Stimulated activated CD4-positive, alpha-beta T cell treated with anti-CD3 and anti-CD28 coated beads, Interleukin-15, amount 100 ng/mL, for 1 hour (primary cell): Measurements from ENCODE around the gene STMN3.
"Not testable (repeated sequence)": the region's sequence is repeated elsewhere in the genome, so short reads cannot be mapped to it uniquely, and the experiment has no call there.

Experiments used
- DNase-seq, 2 donors: peaks; one replicate each; pipeline ENCODE4 v3.0.0-alpha.2; 2020; ENCODE audit warnings: low read depth in 1 of 2, low spot score in 1 of 2

Gene STMN3

DNA sequence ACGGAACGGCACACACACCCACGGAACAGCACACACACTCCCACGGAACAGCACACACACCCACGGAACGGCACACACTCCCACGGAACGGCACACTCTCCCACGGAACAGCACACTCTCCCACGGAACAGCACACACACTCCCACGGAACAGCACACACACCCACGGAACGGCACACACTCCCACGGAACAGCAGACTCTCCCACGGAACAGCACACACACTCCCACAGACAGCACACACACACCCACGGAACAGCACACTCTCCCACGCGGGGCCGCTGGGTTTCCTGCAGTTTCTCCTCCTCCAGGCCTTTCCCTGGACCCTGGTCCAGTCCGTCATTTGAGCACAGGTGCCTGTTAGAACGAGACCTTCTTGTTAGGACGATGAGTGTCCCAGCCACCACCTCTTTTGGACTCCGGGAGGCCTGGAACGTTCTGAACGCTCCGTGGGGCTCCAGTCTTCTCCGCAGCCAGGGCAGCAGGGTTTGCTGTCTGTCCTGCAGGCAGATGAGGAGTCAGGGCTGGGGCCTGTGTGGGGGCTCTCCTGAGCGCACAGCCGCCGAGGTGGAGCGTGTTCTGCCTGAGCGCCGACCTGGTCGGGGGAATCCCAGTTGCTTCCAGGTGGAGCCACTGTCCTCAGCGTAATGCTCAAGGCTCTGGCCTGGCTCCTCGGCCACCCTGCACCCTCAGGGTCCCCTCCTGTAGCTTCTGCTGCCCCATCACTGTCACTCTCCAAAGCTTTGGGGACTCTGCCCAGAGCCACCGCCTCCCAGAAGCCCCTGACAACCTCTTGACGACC, 25.6 kb upstream of the STMN3 start:
- DNase-seq, result no peak

DNA sequence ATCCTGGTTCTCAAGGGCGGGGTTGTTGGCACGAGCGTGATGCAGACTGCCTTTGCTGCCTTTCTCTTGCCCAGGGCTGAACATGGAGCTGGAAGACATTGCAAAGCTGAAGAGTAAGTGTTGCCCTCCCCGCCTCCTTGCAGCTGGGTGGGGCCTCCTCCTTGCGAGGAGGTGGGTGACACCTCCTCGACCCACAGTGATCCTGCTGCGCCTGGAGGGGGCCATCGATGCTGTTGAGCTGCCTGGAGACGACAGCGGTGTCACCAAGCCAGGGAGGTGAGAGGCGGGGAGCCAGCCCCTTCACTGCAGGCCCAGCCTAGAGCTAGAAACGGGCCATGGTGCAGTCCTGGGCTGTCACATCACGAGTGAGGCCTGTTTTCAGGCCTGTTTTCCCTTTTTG, 24.8 kb upstream of the STMN3 start:
- DNase-seq, result no peak

- DNase-seq, result no peak
Measured at GRCh38 chr20:63675681-63676368, 22.6 kb upstream of the STMN3 start.

DNA sequence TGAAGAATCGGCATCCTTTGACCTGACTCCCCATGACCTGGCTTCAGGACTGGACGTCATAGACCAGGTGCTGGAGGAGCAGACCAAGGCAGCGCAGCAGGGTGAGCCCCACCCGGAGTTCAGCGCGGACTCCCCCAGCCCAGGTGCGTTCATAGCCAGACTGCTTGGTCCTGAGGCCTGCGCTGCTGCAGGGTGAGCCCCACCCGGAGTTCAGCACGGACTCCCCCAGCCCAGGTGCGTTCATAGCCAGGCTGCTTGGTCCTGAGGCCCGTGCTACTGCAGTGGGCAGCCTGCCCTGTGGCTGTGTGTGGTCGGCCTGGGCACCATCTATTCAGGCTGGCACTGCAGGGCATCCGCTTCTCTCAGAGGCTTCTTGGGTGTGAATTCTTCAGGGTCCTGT, 20.7 kb upstream of the STMN3 start:
- no peak for DNase-seq

- DNase-seq, result no peak
Measured at GRCh38 chr20:63672666-63673065, 19.4 kb upstream of the STMN3 start.

DNA sequence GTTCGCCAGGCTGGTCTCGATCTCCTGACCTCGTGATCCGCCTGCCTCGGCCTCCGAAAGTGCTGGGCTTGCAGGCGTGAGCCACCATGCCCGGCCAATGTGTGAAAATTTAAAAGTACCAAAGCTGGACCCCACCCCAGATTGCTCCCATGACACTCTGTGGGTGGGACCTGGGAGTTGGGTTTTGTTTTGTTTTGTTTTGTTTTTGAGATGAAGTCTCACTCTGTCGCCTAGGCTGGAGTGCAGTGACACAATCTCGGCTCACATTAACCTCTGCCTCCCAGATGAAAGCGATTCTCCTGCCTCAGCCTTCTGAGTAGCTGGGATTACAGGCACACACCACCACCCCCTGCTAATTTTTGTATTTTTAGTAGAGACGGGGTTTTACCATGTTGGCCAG, 18.5 kb upstream of the STMN3 start:
- not testable (repeated sequence) for DNase-seq

- no peak for DNase-seq
Measured at GRCh38 chr20:63668351-63668750, 15.1 kb upstream of the STMN3 start.

GRCh38 chr20:63667858-63668257, 14.6 kb upstream of the STMN3 start:
- DNase-seq, result no peak

DNA sequence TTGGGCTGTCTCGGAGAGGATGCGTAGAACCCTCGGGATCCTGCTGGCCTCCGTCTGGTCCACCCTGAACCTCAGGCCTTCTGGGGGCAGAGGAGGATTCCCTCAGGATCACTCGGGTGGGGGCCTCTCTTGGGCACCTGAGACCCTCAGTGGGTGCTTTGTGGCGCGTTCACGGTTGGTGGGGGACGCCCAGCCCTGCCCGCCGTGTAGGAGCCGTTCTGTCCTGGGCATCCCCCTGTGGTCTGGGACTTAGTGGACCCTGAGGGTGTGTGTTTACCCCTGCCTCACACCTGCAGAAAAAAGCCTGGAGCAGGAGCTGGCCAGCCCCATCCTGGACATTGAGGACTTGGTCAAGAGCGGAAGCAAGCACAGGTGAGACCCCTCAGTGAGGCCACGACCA, 12.5 kb upstream of the STMN3 start:
- no peak for DNase-seq

DNA sequence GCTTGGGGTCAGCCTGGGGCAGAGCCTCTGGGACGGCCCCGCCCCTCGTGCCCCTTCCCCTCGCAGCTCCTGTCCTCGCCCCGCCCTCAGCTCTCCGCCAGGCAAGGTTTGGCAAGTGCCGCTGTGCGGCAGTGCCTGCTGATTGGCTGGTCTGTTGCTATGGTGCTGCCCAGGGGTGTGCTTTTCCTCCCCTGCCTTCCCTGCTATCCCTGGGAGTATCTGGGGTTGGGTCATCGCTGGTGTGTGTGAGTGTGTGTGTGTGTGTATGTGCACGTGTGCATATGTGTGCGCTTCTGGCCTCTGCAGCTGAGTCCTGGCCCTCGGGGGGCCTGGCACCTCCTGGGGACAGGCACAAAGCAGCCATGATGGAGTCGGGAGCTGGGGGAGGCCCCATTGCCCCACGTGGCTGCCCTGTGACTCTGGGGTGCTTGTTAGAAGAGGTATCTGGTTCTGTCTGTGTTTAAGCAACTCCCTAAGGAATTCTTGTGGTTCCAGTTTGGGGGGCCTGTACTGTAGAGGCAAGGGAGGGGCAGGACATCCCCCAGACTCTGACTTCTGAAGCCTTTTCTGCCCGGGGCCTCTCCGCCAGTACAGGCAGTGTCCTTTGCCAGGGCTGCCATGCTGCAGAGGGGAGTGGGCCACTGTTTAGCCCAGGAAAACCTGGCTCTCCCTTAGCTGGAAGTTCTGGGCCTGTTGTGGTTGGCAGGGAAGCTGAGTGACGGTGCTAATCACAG, 11.8 kb upstream of the STMN3 start:
- no peak for DNase-seq

DNA sequence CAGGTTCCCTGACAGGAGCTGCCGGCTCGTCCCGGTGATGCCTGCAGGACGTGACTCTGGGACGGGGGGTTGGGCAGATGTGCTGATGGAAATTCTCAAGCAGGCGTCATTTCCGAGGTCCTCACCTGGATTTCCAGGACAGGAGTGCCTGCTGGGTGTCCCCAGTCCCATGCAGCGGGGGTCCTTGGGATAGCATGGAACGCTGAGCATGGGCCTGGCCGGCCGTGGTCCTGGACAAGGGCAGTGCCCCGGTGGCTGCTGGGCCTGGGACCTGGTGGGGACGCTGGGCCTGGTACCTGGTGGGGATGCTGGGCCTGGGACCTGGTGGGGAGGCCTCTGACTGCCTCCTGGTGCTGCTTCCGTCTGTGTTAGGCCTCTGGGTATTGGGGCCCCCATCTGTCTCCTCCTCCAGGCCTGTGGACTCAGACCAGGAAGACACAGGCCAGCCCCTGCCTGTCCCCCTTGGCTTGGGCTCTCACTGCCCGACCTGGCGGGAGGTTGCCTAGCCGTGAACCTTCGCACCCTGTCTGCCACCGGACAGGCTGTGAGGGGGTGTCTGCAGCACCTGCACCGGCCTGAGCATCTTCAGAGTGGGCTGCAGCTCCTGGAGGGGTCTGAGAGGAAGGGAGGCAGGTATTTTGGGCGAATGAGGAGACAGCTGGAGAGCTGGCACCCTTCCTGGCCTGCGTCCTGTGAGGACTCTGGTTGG, 11.1 kb upstream of the STMN3 start:
- DNase-seq, result no peak

DNA sequence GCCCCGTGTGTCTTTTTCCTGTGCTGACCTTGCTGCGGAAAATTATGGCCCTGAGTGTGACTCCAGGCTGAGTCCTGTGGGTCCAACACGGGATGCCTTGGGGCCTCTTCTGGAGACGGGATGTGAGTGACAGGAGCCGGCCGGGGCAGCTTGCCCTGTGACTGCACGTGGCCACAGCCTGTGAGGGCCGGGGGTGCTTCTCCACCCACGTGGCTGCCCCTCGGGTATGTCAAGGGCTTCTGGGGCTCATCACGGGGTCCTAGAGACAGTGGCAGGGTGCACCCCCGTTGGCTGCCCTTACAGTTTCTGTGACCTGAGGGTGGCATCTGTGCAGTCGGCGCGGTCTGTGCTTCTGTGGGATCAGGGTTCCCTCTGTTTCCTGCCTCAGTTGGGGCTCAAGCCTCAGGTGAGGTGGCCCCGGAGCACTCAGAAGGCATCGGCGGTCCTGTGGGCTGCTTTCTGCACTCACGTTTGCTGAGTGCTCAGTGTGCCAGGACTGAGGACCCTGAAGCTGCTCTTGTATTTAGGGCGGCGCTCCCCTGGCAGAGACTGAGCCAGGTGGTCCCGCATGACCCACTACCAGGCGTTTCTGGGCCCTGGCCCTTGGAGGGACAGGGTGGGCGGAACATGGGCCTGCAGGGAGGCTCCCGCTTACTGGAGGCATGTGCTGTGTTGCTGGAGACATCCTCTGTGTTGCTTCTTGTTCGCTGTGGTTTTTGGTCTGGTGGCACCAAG, 10.3 kb upstream of the STMN3 start:
- no peak for DNase-seq

DNA sequence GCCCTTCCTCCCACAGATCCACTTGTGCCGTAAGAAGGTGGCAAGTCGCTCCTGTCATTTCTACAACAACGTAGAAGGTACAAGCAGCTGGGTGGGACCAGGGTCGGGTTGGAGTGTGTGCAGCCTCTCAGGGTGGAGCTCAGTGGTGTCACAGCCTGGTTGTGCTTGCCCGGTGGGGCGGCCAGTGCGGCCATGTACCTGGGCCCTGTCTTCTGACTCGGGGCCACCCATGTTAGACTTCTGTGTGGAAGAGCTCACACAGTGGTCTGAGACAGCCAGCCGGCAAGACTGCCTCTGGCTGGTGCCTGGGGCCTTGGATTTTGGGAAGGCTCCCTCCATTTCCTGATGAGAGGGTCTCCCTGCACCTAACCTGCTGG, 9.6 kb upstream of the STMN3 start:
- DNase-seq, result no peak

GRCh38 chr20:63661959-63662812, 9.0 kb upstream of the STMN3 start:
- no peak for DNase-seq

DNA sequence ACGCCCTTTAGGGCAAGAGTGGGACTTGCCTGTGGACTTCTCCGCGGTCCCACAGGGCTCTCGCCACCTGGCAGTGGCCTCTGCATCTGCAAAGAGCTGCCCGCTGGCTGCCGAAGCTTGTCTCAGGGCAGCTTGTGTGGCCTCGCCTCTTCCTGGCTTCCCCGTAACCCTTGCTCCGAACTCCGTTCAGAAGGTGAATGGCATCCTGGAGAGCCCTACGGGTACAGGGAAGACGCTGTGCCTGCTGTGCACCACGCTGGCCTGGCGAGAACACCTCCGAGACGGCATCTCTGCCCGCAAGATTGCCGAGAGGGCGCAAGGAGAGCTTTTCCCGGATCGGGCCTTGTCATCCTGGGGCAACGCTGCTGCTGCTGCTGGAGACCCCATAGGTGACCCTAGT, 7.9 kb upstream of the STMN3 start:
- DNase-seq, result no peak

DNA sequence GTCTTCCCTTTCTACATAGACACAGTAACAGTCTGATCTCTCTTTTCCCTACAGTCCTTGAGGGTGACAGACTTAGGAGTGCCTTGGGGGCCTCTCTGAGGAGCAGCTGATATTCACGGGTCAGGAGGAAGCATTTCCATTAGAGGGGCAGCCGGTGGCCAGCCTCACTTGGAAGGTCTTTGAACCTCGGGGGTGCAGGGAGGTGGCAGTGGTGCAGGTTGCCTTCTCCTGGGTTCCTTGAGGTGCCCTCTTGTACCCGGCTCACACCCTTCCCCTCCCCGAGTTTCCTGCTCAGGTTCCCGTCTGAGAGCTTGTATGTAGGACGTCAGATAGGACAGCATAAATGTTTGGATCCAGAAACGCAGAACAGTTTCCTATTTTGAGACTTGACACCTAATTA, 7.4 kb upstream of the STMN3 start:
- no peak for DNase-seq

GRCh38 chr20:63660174-63660573, 7.0 kb upstream of the STMN3 start:
- DNase-seq, result not testable (repeated sequence)

DNA sequence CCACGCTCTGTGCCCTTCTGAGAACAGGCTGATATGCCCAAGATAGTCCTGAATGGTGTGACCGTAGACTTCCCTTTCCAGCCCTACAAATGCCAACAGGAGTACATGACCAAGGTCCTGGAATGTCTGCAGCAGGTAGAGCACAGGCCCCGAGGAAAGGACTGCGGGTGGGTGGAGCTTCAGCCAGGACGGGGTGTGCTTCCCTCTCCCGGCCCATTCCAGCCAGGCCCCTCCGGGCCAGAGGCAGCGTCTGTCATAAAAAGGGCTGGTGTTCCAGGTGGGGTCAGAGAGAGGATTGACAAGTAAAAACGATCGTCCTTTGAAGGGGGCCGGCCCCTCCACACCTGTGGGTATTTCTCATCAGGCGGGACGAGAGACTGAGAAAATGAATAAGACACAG, 6.1 kb upstream of the STMN3 start:
- no peak for DNase-seq

- DNase-seq, result no peak
Measured at GRCh38 chr20:63658749-63659187, 5.5 kb upstream of the STMN3 start.
